HEK293 (cell line): Measurements from ENCODE around the gene SEZ6L.

Source experiments
- CTCF ChIA-PET: fragments of 350-600 bp; formaldehyde crosslinking; extraction: SDS; loops from one replicate; lab custom pipeline; 2021; ENCODE audit warnings: antibody characterized with exemption; lab: Yijun Ruan, JAX
- POLR2A ChIA-PET: fragments of 300-600 bp; formaldehyde crosslinking; extraction: SDS; loops from one replicate; lab custom pipeline; 2020; ENCODE audit warnings: antibody characterized with exemption, inconsistent platforms; lab: Yijun Ruan, JAX
- H3K27ac ChIP-seq: fragments of 200-500 bp; sonication (Bioruptor generic); 2 replicates; pipeline ENCODE4 v1.5.1; 2014; ENCODE audit warnings: low read depth, low read length, control low read depth, inconsistent platforms; ENCODE audit errors: extremely low read depth
- H3K36me3 ChIP-seq, 2 experiments: fragments of 200-500 bp in 1 of 2; sonication (Bioruptor generic) in 1 of 2; 1 replicate in 1 of 2; 2 replicates in 1 of 2; pipeline ENCODE4 v1.5.1; 2014 to 2017; ENCODE audit warnings: inconsistent platforms in 2 of 2, low read length in 2 of 2; ENCODE audit not compliant: control insufficient read depth in 2 of 2, insufficient read depth in 1 of 2
- H3K4me1 ChIP-seq: fragments of 200-500 bp; sonication (Bioruptor generic); 2 replicates; pipeline ENCODE4 v1.5.1; 2014; ENCODE audit warnings: mild to moderate bottlenecking, low read length, inconsistent platforms; ENCODE audit not compliant: control insufficient read depth, insufficient read depth
- H3K4me3 ChIP-seq: 2 replicates; pipeline ENCODE4 v1.5.1; 2011; ENCODE audit warnings: low read depth, mild to moderate bottlenecking, control low read depth, low read length, moderate library complexity
- H3K9me3 ChIP-seq: fragments of 200-500 bp; sonication (Bioruptor generic); 2 replicates; pipeline ENCODE4 v1.5.1; 2014; ENCODE audit warnings: low read depth, low read length, inconsistent platforms; ENCODE audit not compliant: control insufficient read depth, insufficient read depth
- CTCF ChIP-seq: fragments of 450-650 bp; formaldehyde crosslinking; IDR thresholded peaks from 2 replicates; pipeline ENCODE4 v1.5.1; 2016; ENCODE audit warnings: missing biosample characterization, missing genetic modification characterization
- HIC1 ChIP-seq: fragments of 450-650 bp; formaldehyde crosslinking; IDR thresholded peaks from 2 replicates; pipeline ENCODE4 v1.5.1; 2016; ENCODE audit warnings: missing biosample characterization, missing genetic modification characterization
- IKZF3 ChIP-seq: fragments of 450-650 bp; IDR thresholded peaks from 2 replicates; pipeline ENCODE4 v1.5.0; 2018; ENCODE audit warnings: missing biosample characterization, mild to moderate bottlenecking, missing genetic modification characterization, moderate library complexity
- PATZ1 ChIP-seq: fragments of 450-650 bp; formaldehyde crosslinking; IDR thresholded peaks from 2 replicates; pipeline ENCODE4 v1.5.1; 2016; ENCODE audit warnings: missing biosample characterization, missing genetic modification characterization
- PRDM4 ChIP-seq: fragments of 450-650 bp; formaldehyde crosslinking; IDR thresholded peaks from 2 replicates; pipeline ENCODE4 v1.5.1; 2017; ENCODE audit warnings: missing biosample characterization, missing genetic modification characterization
- REPIN1 ChIP-seq: fragments of 450-650 bp; formaldehyde crosslinking; IDR thresholded peaks from 2 replicates; pipeline ENCODE4 v1.5.1; 2017; ENCODE audit warnings: missing biosample characterization, missing genetic modification characterization, low read depth
- SETDB1 ChIP-seq: IDR thresholded peaks from one replicate; pipeline ENCODE4 v1.6.1; 2017; ENCODE audit warnings: mild to moderate bottlenecking, low read length, moderate library complexity, mixed read lengths; ENCODE audit not compliant: insufficient read length
- TCF7L2 ChIP-seq: IDR thresholded peaks from 2 replicates; pipeline ENCODE4 v1.6.1; 2011; ENCODE audit warnings: low read depth, mild to moderate bottlenecking, inconsistent platforms, low read length, moderate library complexity, borderline replicate concordance
- ZBTB10 ChIP-seq: fragments of 450-650 bp; formaldehyde crosslinking; IDR thresholded peaks from 2 replicates; pipeline ENCODE4 v1.5.1; 2016; ENCODE audit warnings: missing biosample characterization, missing genetic modification characterization
- ZBTB20 ChIP-seq: fragments of 450-650 bp; formaldehyde crosslinking; IDR thresholded peaks from 2 replicates; pipeline ENCODE4 v1.5.1; 2016; ENCODE audit warnings: missing biosample characterization, missing genetic modification characterization
- ZNF146 ChIP-seq: fragments of 450-650 bp; formaldehyde crosslinking; IDR thresholded peaks from 2 replicates; pipeline ENCODE4 v1.5.1; 2016; ENCODE audit warnings: missing biosample characterization, missing genetic modification characterization
- ZNF2 ChIP-seq: fragments of 450-650 bp; formaldehyde crosslinking; IDR thresholded peaks from 2 replicates; pipeline ENCODE4 v1.5.1; 2016; ENCODE audit warnings: missing biosample characterization, missing genetic modification characterization
- ZNF202 ChIP-seq: fragments of 450-650 bp; formaldehyde crosslinking; IDR thresholded peaks from 2 replicates; pipeline ENCODE4 v1.5.1; 2016; ENCODE audit warnings: missing biosample characterization, missing genetic modification characterization, borderline replicate concordance
- ZNF266 ChIP-seq: fragments of 450-650 bp; formaldehyde crosslinking; IDR thresholded peaks from 2 replicates; pipeline ENCODE4 v1.5.1; 2016; ENCODE audit warnings: missing biosample characterization, missing genetic modification characterization, low read depth
- ZNF398 ChIP-seq: fragments of 450-650 bp; formaldehyde crosslinking; IDR thresholded peaks from 2 replicates; pipeline ENCODE4 v1.5.1; 2017; ENCODE audit warnings: missing biosample characterization, missing genetic modification characterization
- ZNF48 ChIP-seq: fragments of 450-650 bp; formaldehyde crosslinking; IDR thresholded peaks from 2 replicates; pipeline ENCODE4 v1.5.1; 2016; ENCODE audit warnings: missing biosample characterization, missing genetic modification characterization
- ZNF747 ChIP-seq: fragments of 450-650 bp; formaldehyde crosslinking; IDR thresholded peaks from 2 replicates; pipeline ENCODE4 v1.5.1; 2016; ENCODE audit warnings: missing biosample characterization, missing genetic modification characterization
- ZNF76 ChIP-seq: fragments of 450-650 bp; formaldehyde crosslinking; IDR thresholded peaks from 2 replicates; pipeline ENCODE4; 2016; ENCODE audit warnings: low read depth, missing biosample characterization, missing genetic modification characterization, borderline replicate concordance
- ZSCAN4 ChIP-seq: fragments of 450-650 bp; formaldehyde crosslinking; IDR thresholded peaks from 2 replicates; pipeline ENCODE4 v1.5.1; 2017; ENCODE audit warnings: missing biosample characterization, missing genetic modification characterization

Gene SEZ6L

GRCh38 chr22:26391623-26392022, 222.4 kb downstream of the SEZ6L start:
- ChIA-PET CTCF (interaction anchor here (0.8 to 17.9 kb wide), 3 partner anchors 26 to 70 kb away, joined by 3 to 267 read pairs (median 43); no protein-coding TSS in a partner anchor), POLR2A (no interaction called here)
- TF ChIP-seq ZNF48 (tag by site-specific recombination): no peak
- no peak for TF ChIP-seq REPIN1 (tag by site-specific recombination)
- TF ChIP-seq PRDM4 (tag by site-specific recombination): no peak
- TF ChIP-seq HIC1 (tag by site-specific recombination): no peak
- TF ChIP-seq ZSCAN4 (tag by site-specific recombination): no peak
- TF ChIP-seq ZNF202 (tag by site-specific recombination): no peak
- no peak for TF ChIP-seq IKZF3 (tag by site-specific recombination)
- TF ChIP-seq ZNF266 (tag by site-specific recombination): no peak
- no peak for TF ChIP-seq ZNF146 (tag by site-specific recombination)
- TF ChIP-seq ZBTB10: no peak
- no peak for TF ChIP-seq ZNF76
- no peak for TF ChIP-seq ZNF398 (tag by site-specific recombination)
- no peak for TF ChIP-seq ZNF2 (tag by site-specific recombination)
- TF ChIP-seq SETDB1: no peak
- no peak for TF ChIP-seq ZBTB20 (tag by site-specific recombination)
- no peaks in the 10 kb centered on the region for H3K9me3 ChIP-seq
- H3K4me3 ChIP-seq: no peak overlapping the region
- H3K27ac ChIP-seq: no peak overlapping the region
- H3K4me1 ChIP-seq: no peaks in the 10 kb centered on the region
- H3K36me3 ChIP-seq: no peaks in the 10 kb centered on the region

GRCh38 chr22:26393929-26394328, 224.7 kb downstream of the SEZ6L start:
- Histone ChIP-seq H3K9me3 (no peaks in the 10 kb centered on the region), H3K36me3 (no peaks in the 10 kb centered on the region), H3K4me3 (no peak overlapping the region), H3K4me1 (no peaks in the 10 kb centered on the region), H3K27ac (no peak overlapping the region)
- ChIA-PET POLR2A (no interaction called here), CTCF (interaction anchor here (0.6 to 17.9 kb wide), 4 partner anchors 10 to 290 kb away, joined by 3 to 267 read pairs (median 24); no protein-coding TSS in a partner anchor)
- TF ChIP-seq PATZ1 (tag by site-specific recombination) (no peak), ZNF747 (no peak), TCF7L2 (no peak), CTCF (tag by site-specific recombination) (no peak)
